PC-9 (cell line): ENCODE data around the gene ILF2. TPM values are rescaled to one million over a fixed set of nuclear protein-coding genes. Genes with fewer than 3 reads are reported as not detected.

Experiments
- BruUV-seq: library from RNA; stranded (reverse); fragments of 400-500 nt; replicated peaks from 2 replicates; lab custom pipeline; 2021; lab: Mats Ljungman, UMichigan
- CTCF ChIA-PET: fragments of 300-600 bp; sonication (Branson Sonifier 250); formaldehyde crosslinking; loops from one replicate; lab custom pipeline; 2022; ENCODE audit warnings: antibody characterized with exemption; lab: Charles Lee
- POLR2A ChIA-PET: fragments of 300-600 bp; sonication (Branson Sonifier 250); formaldehyde crosslinking; loops from one replicate; lab custom pipeline; 2022; ENCODE audit warnings: antibody characterized with exemption; ENCODE audit not compliant: unreplicated experiment; lab: Charles Lee
- DNase-seq, 2 experiments: peaks; one replicate each; pipeline versions ENCODE4 v3.0.0 to v3.0.0-alpha.2; 2015 to 2022; ENCODE audit warnings: mixed read lengths in 1 of 2
- H2AFZ ChIP-seq: fragments of 200-600 bp; sonication (generic); 2 replicates; pipeline ENCODE4 v1.8.1; 2017; ENCODE audit warnings: antibody characterized with exemption
- H3F3A ChIP-seq: fragments of 200-600 bp; sonication (generic); 2 replicates; pipeline ENCODE4 v1.8.1; 2017; ENCODE audit warnings: antibody characterized with exemption, mild to moderate bottlenecking, low read depth; ENCODE audit not compliant: insufficient read depth
- H3K27ac ChIP-seq: fragments of 200-600 bp; sonication (generic); 2 replicates; pipeline ENCODE4 v1.6.1; 2016; ENCODE audit warnings: mixed run types
- H3K27me3 ChIP-seq: fragments of 200-600 bp; sonication (generic); 2 replicates; pipeline ENCODE4 v1.6.1; 2016; ENCODE audit warnings: low read depth, mixed run types; ENCODE audit not compliant: insufficient read depth
- H3K36me3 ChIP-seq: fragments of 200-600 bp; sonication (generic); 2 replicates; pipeline ENCODE4 v1.6.1; 2016; ENCODE audit warnings: low read depth, mixed run types
- H3K4me1 ChIP-seq: fragments of 200-600 bp; sonication (generic); replicated peaks from 2 replicates; pipeline ENCODE4 v1.6.1; 2016; ENCODE audit warnings: mixed run types; ENCODE audit not compliant: insufficient read depth
- H3K4me2 ChIP-seq: fragments of 200-600 bp; sonication (generic); 2 replicates; pipeline ENCODE4 v1.6.1; 2017; ENCODE audit warnings: mixed run types
- H3K4me3 ChIP-seq: fragments of 200-600 bp; sonication (generic); 2 replicates; pipeline ENCODE4 v1.6.1; 2016; ENCODE audit warnings: mixed run types
- H3K79me2 ChIP-seq: fragments of 200-600 bp; sonication (generic); 2 replicates; pipeline ENCODE4 v1.6.1; 2017; ENCODE audit warnings: low read depth, mixed run types
- H3K9me2 ChIP-seq: fragments of 200-600 bp; sonication (generic); 2 replicates; pipeline ENCODE4 v1.8.1; 2017; ENCODE audit warnings: mild to moderate bottlenecking; ENCODE audit not compliant: insufficient read depth
- H3K9me3 ChIP-seq: fragments of 200-600 bp; sonication (generic); 2 replicates; pipeline ENCODE4 v1.8.1; 2016; ENCODE audit warnings: low read depth; ENCODE audit not compliant: insufficient read depth
- H4K20me1 ChIP-seq: fragments of 200-600 bp; sonication (generic); 2 replicates; pipeline ENCODE4 v1.8.1; 2017; ENCODE audit not compliant: insufficient read depth
- EZH2 ChIP-seq: fragments of 200-600 bp; sonication (generic); IDR thresholded peaks from 2 replicates; pipeline ENCODE4 v1.8.0; 2017; ENCODE audit warnings: antibody characterized with exemption, low read depth
- intact Hi-C: fragments of 100-400 bp; cut with micrococcal nuclease; formaldehyde crosslinking; loops from one replicate; pipeline ENCODE4 v1.10.0; 2022; ENCODE audit not compliant: unreplicated experiment
- total RNA-seq: library from RNA; stranded (reverse); gene quantifications from 2 replicates; pipeline ENCODE4 v1.2.3, GENCODE V29; 2021
- TF ChIP-seq, protein P1 (sequence below): fragments of 200-600 bp; sonication (generic); conservative IDR thresholded peaks from 2 replicates; pipeline ENCODE4 v1.6.1; 2017; ENCODE audit warnings: mixed run types, antibody characterized with exemption, mild to moderate bottlenecking, moderate library complexity

The ILF2 gene
- total RNA-seq, 1 experiment from 2014 or later, result 145 TPM

DNA sequence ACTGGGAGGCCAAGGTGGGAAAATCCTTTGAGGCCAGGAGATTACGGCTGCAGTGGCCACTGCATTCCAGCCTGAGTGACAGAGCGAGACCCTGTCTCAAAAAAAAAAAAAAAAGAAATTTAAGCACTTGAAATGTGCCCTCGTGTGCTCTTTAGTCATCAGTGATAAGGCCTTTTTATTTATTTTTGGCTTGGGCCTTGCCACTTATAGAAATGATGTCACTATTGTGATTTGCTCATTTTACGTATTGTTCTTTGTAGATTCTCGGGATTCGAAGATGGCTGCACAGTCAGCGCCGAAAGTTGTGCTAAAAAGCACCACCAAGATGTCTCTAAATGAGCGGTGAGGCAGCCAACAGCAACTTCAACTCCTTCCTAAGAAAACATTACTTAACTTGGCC, 34.5 kb downstream of the ILF2 start:
- intact Hi-C loops, result no loop called here
- Histone ChIP-seq H3F3A (peaks cover 36% of the 10 kb centered on the region), H3K4me1 (peaks cover 20% of the 10 kb centered on the region), H3K9me2 (no peaks in the 10 kb centered on the region), H3K27ac (no peak overlapping the region), H4K20me1 (peaks cover 24% of the 10 kb centered on the region), H3K4me2 (peak overlapping the region; percentile 80), H3K27me3 (no peaks in the 10 kb centered on the region), H3K36me3 (peaks cover 50% of the 10 kb centered on the region), H2AFZ (no peak overlapping the region), H3K79me2 (peaks cover 69% of the 10 kb centered on the region), H3K4me3 (peak overlapping the region; percentile 96; the same call in 1 of the 2 replicates), H3K9me3 (no peaks in the 10 kb centered on the region)
- no TSS peak for BruUV-seq
- no peak for DNase-seq
- TF ChIP-seq, protein P1, sequence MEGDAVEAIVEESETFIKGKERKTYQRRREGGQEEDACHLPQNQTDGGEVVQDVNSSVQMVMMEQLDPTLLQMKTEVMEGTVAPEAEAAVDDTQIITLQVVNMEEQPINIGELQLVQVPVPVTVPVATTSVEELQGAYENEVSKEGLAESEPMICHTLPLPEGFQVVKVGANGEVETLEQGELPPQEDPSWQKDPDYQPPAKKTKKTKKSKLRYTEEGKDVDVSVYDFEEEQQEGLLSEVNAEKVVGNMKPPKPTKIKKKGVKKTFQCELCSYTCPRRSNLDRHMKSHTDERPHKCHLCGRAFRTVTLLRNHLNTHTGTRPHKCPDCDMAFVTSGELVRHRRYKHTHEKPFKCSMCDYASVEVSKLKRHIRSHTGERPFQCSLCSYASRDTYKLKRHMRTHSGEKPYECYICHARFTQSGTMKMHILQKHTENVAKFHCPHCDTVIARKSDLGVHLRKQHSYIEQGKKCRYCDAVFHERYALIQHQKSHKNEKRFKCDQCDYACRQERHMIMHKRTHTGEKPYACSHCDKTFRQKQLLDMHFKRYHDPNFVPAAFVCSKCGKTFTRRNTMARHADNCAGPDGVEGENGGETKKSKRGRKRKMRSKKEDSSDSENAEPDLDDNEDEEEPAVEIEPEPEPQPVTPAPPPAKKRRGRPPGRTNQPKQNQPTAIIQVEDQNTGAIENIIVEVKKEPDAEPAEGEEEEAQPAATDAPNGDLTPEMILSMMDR, result no peak
- TF ChIP-seq EZH2, result no peak
- ChIA-PET CTCF (no interaction called here), POLR2A (interaction anchor here (0.6 kb wide), 2 partner anchors 129 to 1839 kb away, joined by 3 to 4 read pairs; no protein-coding TSS in a partner anchor)

GRCh38 chr1:153635872-153636271, 34.9 kb downstream of the ILF2 start:
- TF ChIP-seq EZH2, result no peak
- TF ChIP-seq, protein P1, result no peak
- POLR2A ChIA-PET, result interaction anchor here (0.6 kb wide), 2 partner anchors 129 to 1839 kb away, joined by 3 to 4 read pairs; no protein-coding TSS in a partner anchor
- Histone ChIP-seq H3K27me3 (no peaks in the 10 kb centered on the region), H4K20me1 (peaks cover 20% of the 10 kb centered on the region), H3K36me3 (peaks cover 45% of the 10 kb centered on the region), H2AFZ (no peak overlapping the region), H3K27ac (no peak overlapping the region), H3K9me3 (no peaks in the 10 kb centered on the region), H3K4me3 (peak overlapping the region; percentile 96; the same call in 1 of the 2 replicates), H3K79me2 (peaks cover 65% of the 10 kb centered on the region), H3K4me1 (peaks cover 20% of the 10 kb centered on the region), H3K9me2 (no peaks in the 10 kb centered on the region), H3K4me2 (peak overlapping the region; percentile 80), H3F3A (peaks cover 32% of the 10 kb centered on the region)
- intact Hi-C loops, result loop anchor here (2.0 kb wide), 1 partner anchor 35 kb away; the partner anchor contains the start of gene ILF2
- CTCF ChIA-PET, result no interaction called here
- BruUV-seq, result no TSS peak
- no peak for DNase-seq

GRCh38 chr1:153633754-153634665, 36.8 kb downstream of the ILF2 start, which contains the start of gene CHTOP:
TSS of gene CHTOP (plus strand) at chr1:153634066. CDS start at chr1:153636589, 2,523 bp downstream.
- no peak for TF ChIP-seq EZH2
- TF ChIP-seq, protein P1, result no peak
- CTCF ChIA-PET, result interaction anchor here (0.6 to 1.0 kb wide), 4 partner anchors 18 to 26 kb away, joined by 3 to 5 read pairs (median 4); partner anchors contain the start of gene S100A14

More at GRCh38 chr1:153633754-153634665, 36.8 kb downstream of the ILF2 start, which contains the start of gene CHTOP:
- Histone ChIP-seq H3K4me3 (peak within 1 kb of the TSS; percentile 96), H3K9me2 (no peaks in the 10 kb centered on the region), H4K20me1 (peaks cover 12% of the 10 kb centered on the region), H3K27me3 (no peaks in the 10 kb centered on the region), H3K4me1 (peaks cover 20% of the 10 kb centered on the region), H3F3A (peaks cover 27% of the 10 kb centered on the region), H3K4me2 (peak within 1 kb of the TSS; percentile 80), H3K36me3 (peaks cover 27% of the 10 kb centered on the region), H3K27ac (peak within 1 kb of the TSS; percentile 100), H2AFZ (peak within 1 kb of the TSS; percentile 52; the same call in 1 of the 2 replicates), H3K9me3 (no peaks in the 10 kb centered on the region), H3K79me2 (peaks cover 47% of the 10 kb centered on the region)
- POLR2A ChIA-PET, result interaction anchor here (0.5 to 2.1 kb wide), 24 partner anchors 16 to 1647 kb away, joined by 3 to 48 read pairs (median 6); partner anchors contain the start of genes S100A14, S100A16 and S100A4
- intact Hi-C loops, result loop anchor here (1.0 to 2.0 kb wide), 6 partner anchors 18 to 66 kb away; partner anchors contain the start of genes ILF2, S100A14 and S100A16
- DNase-seq, result peak; percentile 92 to 98
- BruUV-seq, result TSS peak; percentile 84
